Thoracic aorta (tissue), 2 donors: ENCODE data around the gene UTP3. TPM values are rescaled to one million over a fixed set of nuclear protein-coding genes. Genes with fewer than 3 reads are reported as not detected.
A peak's percentile ranks its signal among the peaks of the same experiment; 100 is the strongest.

Experiments used
- ATAC-seq: fragments of 150-250 bp; one replicate; pipeline ENCODE4 v1.8.0; 2017; ENCODE audit warnings: low read depth; ENCODE audit not compliant: insufficient number of reproducible peaks, low FRiP score
- DNase-seq: peaks from one replicate; pipeline ENCODE4 v3.0.0-alpha.2; 2020; ENCODE audit warnings: low spot score
- H3K27ac ChIP-seq, 2 donors: fragments of 200-600 bp; sonication (generic); 1 replicate in 1 of 2; 2 replicates in 1 of 2; pipeline ENCODE4 v1.5.1; 2016; ENCODE audit warnings: mild to moderate bottlenecking in 2 of 2, moderate library complexity in 2 of 2
- H3K27me3 ChIP-seq: fragments of 200-600 bp; sonication (generic); replicated peaks from 2 replicates; pipeline ENCODE4 v1.6.0; 2016; ENCODE audit warnings: mild to moderate bottlenecking; ENCODE audit not compliant: insufficient read depth
- H3K36me3 ChIP-seq: fragments of 200-600 bp; sonication (generic); one replicate; pipeline ENCODE4 v1.5.1; 2016
- H3K4me1 ChIP-seq, 2 donors: fragments of 200-600 bp; sonication (generic); 1 replicate in 1 of 2; 2 replicates in 1 of 2; pipeline versions ENCODE4 v1.5.1 to v1.6.0; 2016; ENCODE audit warnings: low read depth in 2 of 2, mild to moderate bottlenecking in 1 of 2; ENCODE audit not compliant: control insufficient read depth in 1 of 2
- H3K4me3 ChIP-seq: fragments of 200-600 bp; sonication (generic); 2 replicates; pipeline ENCODE4 v1.5.1; 2016; ENCODE audit warnings: mild to moderate bottlenecking
- H3K9me3 ChIP-seq: fragments of 200-600 bp; sonication (generic); 2 replicates; pipeline ENCODE4 v1.5.1; 2016
- total RNA-seq, 2 donors: library from RNA; depleted of rRNA; stranded (reverse); fragments of >200 nt; gene quantifications; one replicate each; pipeline versions ENCODE4 v1.1.0 to v1.2.3, GENCODE V29; 2016
- TF ChIP-seq, protein P1 (sequence below): fragments of 200-600 bp; sonication (generic); IDR thresholded peaks from one replicate; pipeline ENCODE4 v1.5.1; 2019; ENCODE audit warnings: antibody characterized with exemption

The UTP3 gene
- total RNA-seq, 2 donors from 2014 or later: 15.2 to 32.6 TPM

DNA sequence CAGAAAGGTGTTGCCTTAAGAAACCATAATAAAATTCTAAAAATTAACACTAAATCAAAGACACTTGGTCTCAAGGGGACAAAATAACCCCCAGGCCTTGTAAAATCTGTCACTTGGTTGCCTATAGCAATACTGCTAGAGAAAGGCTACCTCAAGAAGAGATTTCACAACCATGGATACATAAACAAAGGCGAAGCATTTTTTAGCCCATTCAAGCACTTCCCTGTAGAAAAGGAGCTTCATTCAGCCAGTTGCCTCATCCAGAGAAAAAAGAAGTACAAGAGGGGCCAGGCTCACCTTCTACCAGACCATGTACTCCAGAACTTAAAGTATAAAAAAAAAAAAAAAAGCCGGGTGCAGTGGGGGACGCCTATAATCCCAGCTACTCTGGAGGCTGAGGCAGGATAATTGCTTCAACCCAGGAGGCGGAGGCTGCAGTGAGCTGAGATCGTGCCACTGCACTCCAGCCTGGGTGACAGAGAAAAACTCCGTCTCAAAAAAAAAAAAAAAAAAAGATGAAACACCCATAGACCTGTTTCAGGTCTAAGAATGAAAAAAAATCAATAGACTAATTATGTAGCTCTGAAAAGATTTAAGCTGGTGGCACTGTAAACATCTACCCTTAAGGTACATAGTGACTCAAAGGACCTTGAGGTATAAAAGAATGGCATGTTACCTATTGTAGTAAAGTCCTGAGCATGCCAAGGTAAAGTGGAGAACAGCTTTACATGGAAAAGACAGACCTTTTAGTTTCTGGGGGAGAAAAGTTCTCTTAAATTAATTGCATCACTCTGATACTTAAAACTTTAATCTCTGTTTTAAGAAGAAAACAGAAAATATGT, 51.4 kb downstream of the UTP3 start:
- ATAC-seq (no peak), DNase-seq (no peak)
- no peaks in the 10 kb centered on the region for H3K36me3 ChIP-seq
- H3K9me3 ChIP-seq: no peaks in the 10 kb centered on the region
- H3K27ac ChIP-seq: peak overlapping the region in 1 of 2 donors; percentile 18
- peaks cover 26 to 42% of the 10 kb centered on the region in 2 donors for H3K4me1 ChIP-seq
- no peak overlapping the region for H3K4me3 ChIP-seq
- TF ChIP-seq, protein P1, sequence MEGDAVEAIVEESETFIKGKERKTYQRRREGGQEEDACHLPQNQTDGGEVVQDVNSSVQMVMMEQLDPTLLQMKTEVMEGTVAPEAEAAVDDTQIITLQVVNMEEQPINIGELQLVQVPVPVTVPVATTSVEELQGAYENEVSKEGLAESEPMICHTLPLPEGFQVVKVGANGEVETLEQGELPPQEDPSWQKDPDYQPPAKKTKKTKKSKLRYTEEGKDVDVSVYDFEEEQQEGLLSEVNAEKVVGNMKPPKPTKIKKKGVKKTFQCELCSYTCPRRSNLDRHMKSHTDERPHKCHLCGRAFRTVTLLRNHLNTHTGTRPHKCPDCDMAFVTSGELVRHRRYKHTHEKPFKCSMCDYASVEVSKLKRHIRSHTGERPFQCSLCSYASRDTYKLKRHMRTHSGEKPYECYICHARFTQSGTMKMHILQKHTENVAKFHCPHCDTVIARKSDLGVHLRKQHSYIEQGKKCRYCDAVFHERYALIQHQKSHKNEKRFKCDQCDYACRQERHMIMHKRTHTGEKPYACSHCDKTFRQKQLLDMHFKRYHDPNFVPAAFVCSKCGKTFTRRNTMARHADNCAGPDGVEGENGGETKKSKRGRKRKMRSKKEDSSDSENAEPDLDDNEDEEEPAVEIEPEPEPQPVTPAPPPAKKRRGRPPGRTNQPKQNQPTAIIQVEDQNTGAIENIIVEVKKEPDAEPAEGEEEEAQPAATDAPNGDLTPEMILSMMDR: no peak
- H3K27me3 ChIP-seq: no peaks in the 10 kb centered on the region

Other genes starting within 250 kb of the UTP3 start
- gene MUC7, start 216.3 kb upstream of the UTP3 start, total RNA-seq: not detected
- not detected for gene AMTN, start 170.0 kb upstream of the UTP3 start, total RNA-seq
- gene AMBN, start 96.3 kb upstream of the UTP3 start, total RNA-seq: not detected
- not detected for gene ENAM, start 59.8 kb upstream of the UTP3 start, total RNA-seq
- gene JCHAIN, start 22.0 kb upstream of the UTP3 start, total RNA-seq: 1 to 10 TPM; 1.6 to 7.9 TPM
- gene RUFY3, start 33.4 kb downstream of the UTP3 start, total RNA-seq: 10 to 100 TPM; 72.7 to 100.0 TPM
- gene GRSF1, start 151.4 kb downstream of the UTP3 start, total RNA-seq: 10 to 100 TPM; 46.2 to 64.5 TPM
- 10 to 100 TPM; 17.7 to 26.0 TPM for gene MOB1B, start 213.8 kb downstream of the UTP3 start, total RNA-seq